ENCODE data around the gene HELZ2.

HELZ2 gene

GRCh38 chr20:63557481-63557891, 16.6 kb downstream of the HELZ2 start:
- peaks cover 8% of the 10 kb centered on the region for H3K4me1 Mint-ChIP-seq
- ATAC-seq: no peak
- peaks cover 3% of the 10 kb centered on the region for H3K36me3 Mint-ChIP-seq (ENCODE audit: low read depth)
- no peaks in the 10 kb centered on the region for H3K9me3 Mint-ChIP-seq
- H3K4me3 Mint-ChIP-seq: no peak overlapping the region
- no peak for DNase-seq
- H3K27ac Mint-ChIP-seq: no peak overlapping the region
- H3K27me3 Mint-ChIP-seq: no peaks in the 10 kb centered on the region

GRCh38 chr20:63556873-63557478, 17.1 kb downstream of the HELZ2 start:
- DNase-seq (no peak), ATAC-seq (no peak)
- Mint-ChIP-seq H3K27me3 (no peaks in the 10 kb centered on the region), H3K4me1 (peaks cover 11% of the 10 kb centered on the region), H3K4me3 (no peak overlapping the region), H3K9me3 (no peaks in the 10 kb centered on the region), H3K36me3 (ENCODE audit: low read depth) (peaks cover 3% of the 10 kb centered on the region), H3K27ac (no peak overlapping the region)

GRCh38 chr20:63555661-63556381, 18.2 kb downstream of the HELZ2 start:
- H3K27ac Mint-ChIP-seq: no peak overlapping the region
- H3K36me3 Mint-ChIP-seq (ENCODE audit: low read depth): peaks cover 3% of the 10 kb centered on the region
- peaks cover 4% of the 10 kb centered on the region for H3K27me3 Mint-ChIP-seq
- no peak overlapping the region for H3K4me3 Mint-ChIP-seq
- H3K9me3 Mint-ChIP-seq: no peaks in the 10 kb centered on the region
- ATAC-seq: no peak
- DNase-seq: no peak
- H3K4me1 Mint-ChIP-seq: peaks cover 11% of the 10 kb centered on the region

GRCh38 chr20:63554361-63555278, 19.4 kb downstream of the HELZ2 start:
- peaks cover 4% of the 10 kb centered on the region for H3K27me3 Mint-ChIP-seq
- ATAC-seq: peak; percentile 12
- H3K4me1 Mint-ChIP-seq: peaks cover 11% of the 10 kb centered on the region
- no peak overlapping the region for H3K27ac Mint-ChIP-seq
- H3K36me3 Mint-ChIP-seq (ENCODE audit: low read depth): no peaks in the 10 kb centered on the region
- peak overlapping the region; percentile 34 for H3K4me3 Mint-ChIP-seq
- DNase-seq: no peak
- H3K9me3 Mint-ChIP-seq: no peaks in the 10 kb centered on the region

GRCh38 chr20:63553933-63554290, 20.1 kb downstream of the HELZ2 start, which contains the start of gene FNDC11:
Gene FNDC11, plus strand, starts transcription at chr20:63554159. Its CDS starts 1,505 bp downstream, at chr20:63555664.
- Mint-ChIP-seq H3K36me3 (ENCODE audit: low read depth) (no peaks in the 10 kb centered on the region), H3K27ac (no peak within 1 kb of the TSS)

GRCh38 chr20:63553251-63553932, 20.6 kb downstream of the HELZ2 start:
- Mint-ChIP-seq H3K27ac (no peak overlapping the region), H3K36me3 (ENCODE audit: low read depth) (no peaks in the 10 kb centered on the region), H3K4me3 (peak overlapping the region; percentile 24), H3K9me3 (no peaks in the 10 kb centered on the region), H3K27me3 (peaks cover 10% of the 10 kb centered on the region), H3K4me1 (peaks cover 11% of the 10 kb centered on the region)
- DNase-seq: peak; percentile 89
- ATAC-seq: peak; percentile 52

More at GRCh38 chr20:63553933-63554290, 20.1 kb downstream of the HELZ2 start, which contains the start of gene FNDC11:
- ATAC-seq (peak; percentile 31), DNase-seq (peak; percentile 56)
- Mint-ChIP-seq H3K27me3 (peaks cover 8% of the 10 kb centered on the region), H3K9me3 (no peaks in the 10 kb centered on the region), H3K4me1 (peaks cover 11% of the 10 kb centered on the region), H3K4me3 (peak within 1 kb of the TSS; percentile 34)

DNA sequence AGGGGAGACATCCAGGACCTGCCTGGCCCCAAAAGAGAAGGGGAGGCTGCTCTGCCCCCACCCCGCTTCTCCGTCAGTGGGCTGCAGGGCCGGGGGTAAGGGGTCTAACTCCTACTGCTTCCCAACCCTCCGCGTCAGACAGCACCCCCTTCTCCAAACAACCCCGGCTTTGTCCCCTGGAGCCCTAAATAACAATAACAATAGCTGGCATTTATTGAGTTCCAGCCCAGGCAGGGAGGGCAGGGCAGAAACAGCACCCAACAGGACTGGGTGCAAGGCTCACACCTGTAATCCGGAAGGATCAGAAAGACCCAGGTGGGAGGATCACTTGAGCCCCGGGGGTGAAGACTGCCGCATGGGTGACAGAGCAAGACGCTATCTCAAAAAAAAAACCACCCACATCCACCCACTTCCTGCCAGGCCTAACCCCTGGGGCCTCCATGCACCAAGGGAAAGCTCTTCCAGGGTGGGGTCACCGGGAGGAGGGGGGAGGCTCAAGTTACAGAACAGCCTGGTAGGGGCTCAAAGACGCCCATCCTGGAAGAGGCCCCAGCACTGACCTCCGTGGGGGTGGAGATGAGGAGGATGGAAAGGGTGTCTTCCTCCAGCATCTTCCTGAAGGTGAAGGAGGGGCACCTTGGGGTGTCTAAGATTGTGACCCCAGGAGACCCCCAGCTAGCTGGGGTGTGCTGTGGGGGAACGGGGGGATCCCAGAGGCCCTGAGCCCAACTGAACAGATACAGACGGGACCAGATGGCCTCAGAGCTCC, 21.4 kb downstream of the HELZ2 start:
- ATAC-seq: peak; percentile 4
- Mint-ChIP-seq H3K4me3 (peak overlapping the region; percentile 24), H3K27me3 (peaks cover 10% of the 10 kb centered on the region)

DNA sequence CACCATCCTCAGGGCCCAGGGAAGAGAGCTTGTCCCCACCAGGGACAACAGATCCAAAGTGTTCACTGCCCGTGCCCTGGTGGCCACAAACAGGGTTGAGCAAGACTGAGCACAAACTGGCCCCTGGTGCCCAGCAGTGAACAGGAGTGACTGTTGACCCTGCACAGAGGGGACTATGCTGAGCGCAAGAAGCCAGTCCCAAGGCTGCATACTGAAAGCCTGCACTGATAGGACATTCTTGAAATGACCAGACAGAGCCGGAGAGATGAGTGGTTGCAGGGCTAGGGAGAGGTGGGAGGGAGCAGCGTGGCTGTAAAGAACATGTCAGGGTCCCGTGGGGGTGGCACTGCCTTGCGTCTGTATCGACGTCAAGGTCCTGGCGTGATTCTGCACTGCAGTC, 23.0 kb downstream of the HELZ2 start:
- Mint-ChIP-seq H3K4me1 (peaks cover 11% of the 10 kb centered on the region), H3K27me3 (peaks cover 10% of the 10 kb centered on the region), H3K9me3 (no peaks in the 10 kb centered on the region), H3K36me3 (ENCODE audit: low read depth) (no peaks in the 10 kb centered on the region), H3K27ac (no peak overlapping the region), H3K4me3 (no peak overlapping the region)
- DNase-seq: no peak
- no peak for ATAC-seq

More for the DNA sequence above, 21.4 kb downstream of the HELZ2 start:
- DNase-seq: no peak
- no peaks in the 10 kb centered on the region for H3K36me3 Mint-ChIP-seq (ENCODE audit: low read depth)
- H3K4me1 Mint-ChIP-seq: peaks cover 11% of the 10 kb centered on the region
- H3K27ac Mint-ChIP-seq: no peak overlapping the region
- no peaks in the 10 kb centered on the region for H3K9me3 Mint-ChIP-seq

DNA sequence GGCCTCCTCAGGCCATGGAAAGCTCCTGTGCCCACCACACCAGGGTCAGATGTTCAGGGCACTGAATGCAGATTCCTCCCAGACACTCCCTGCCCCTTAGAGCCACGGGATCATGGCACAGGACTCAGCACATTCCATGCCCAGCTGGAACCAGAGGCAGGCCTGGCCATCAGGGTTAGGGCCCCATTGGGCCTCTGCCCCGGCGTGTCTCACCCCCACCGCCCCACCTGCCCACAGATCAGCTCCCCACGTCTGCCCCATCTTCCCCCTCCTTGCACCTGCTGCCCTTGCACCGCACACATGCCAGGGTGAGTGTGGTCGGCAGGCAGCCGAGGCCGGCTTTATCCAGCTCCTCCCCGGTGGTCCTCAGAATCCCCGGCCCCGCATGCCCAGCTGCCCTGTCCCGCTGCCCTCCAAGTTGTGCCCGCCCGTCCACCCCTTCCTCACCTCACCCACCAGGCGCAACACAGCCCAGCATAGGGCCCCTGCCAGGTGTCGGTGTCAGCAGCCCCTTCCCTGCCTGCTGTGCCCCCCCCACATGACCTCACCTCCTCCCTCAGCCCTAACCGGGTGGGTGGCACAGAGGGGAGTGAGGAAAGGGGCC, 24.3 kb downstream of the HELZ2 start:
- DNase-seq (no peak), ATAC-seq (no peak)
- H3K36me3 Mint-ChIP-seq (ENCODE audit: low read depth): no peaks in the 10 kb centered on the region
- no peaks in the 10 kb centered on the region for H3K9me3 Mint-ChIP-seq
- H3K4me3 Mint-ChIP-seq: no peak overlapping the region
- H3K27ac Mint-ChIP-seq: no peak overlapping the region
- peaks cover 11% of the 10 kb centered on the region for H3K4me1 Mint-ChIP-seq
- peaks cover 10% of the 10 kb centered on the region for H3K27me3 Mint-ChIP-seq

GRCh38 chr20:63549019-63549418, 25.0 kb downstream of the HELZ2 start:
- Mint-ChIP-seq H3K36me3 (ENCODE audit: low read depth) (no peaks in the 10 kb centered on the region), H3K4me1 (peaks cover 11% of the 10 kb centered on the region), H3K4me3 (no peak overlapping the region), H3K27ac (no peak overlapping the region), H3K9me3 (no peaks in the 10 kb centered on the region), H3K27me3 (peaks cover 10% of the 10 kb centered on the region)
- ATAC-seq: no peak
- DNase-seq: no peak

GRCh38 chr20:63548542-63548941, 25.5 kb downstream of the HELZ2 start:
- no peak overlapping the region for H3K27ac Mint-ChIP-seq
- no peak for DNase-seq

GRCh38 chr20:63547725-63548480, 26.1 kb downstream of the HELZ2 start, which contains the start of gene SRMS:
Gene SRMS, minus strand, starts transcription at chr20:63547749. Its CDS starts 286 bp downstream, at chr20:63547463.
- Mint-ChIP-seq H3K4me3 (no peak within 1 kb of the TSS), H3K27ac (no peak within 1 kb of the TSS), H3K27me3 (peaks cover 13% of the 10 kb centered on the region), H3K9me3 (no peaks in the 10 kb centered on the region), H3K36me3 (ENCODE audit: low read depth) (no peaks in the 10 kb centered on the region), H3K4me1 (peaks cover 7% of the 10 kb centered on the region)
- DNase-seq: no peak
- ATAC-seq: no peak

More at GRCh38 chr20:63548542-63548941, 25.5 kb downstream of the HELZ2 start:
- H3K4me1 Mint-ChIP-seq: peaks cover 11% of the 10 kb centered on the region
- no peak for ATAC-seq
- H3K9me3 Mint-ChIP-seq: no peaks in the 10 kb centered on the region
- H3K36me3 Mint-ChIP-seq (ENCODE audit: low read depth): no peaks in the 10 kb centered on the region
- peaks cover 13% of the 10 kb centered on the region for H3K27me3 Mint-ChIP-seq
- no peak overlapping the region for H3K4me3 Mint-ChIP-seq

Measured in activated naive CD8-positive, alpha-beta T cell treated with anti-CD3 and anti-CD28 coated beads, Interleukin-2, amount 50 U/mL, for 24 hours (primary cell).